ENCODE data around the gene SPSB3.

Gene SPSB3

GRCh38 chr16:1773703-1774447, 8.5 kb downstream of the SPSB3 start:
- peak overlapping the region; percentile 76 for H3K4me3 ChIP-seq (ENCODE audit: low read length)
- no peak for TF ChIP-seq CTCF (conservative IDR thresholded peaks at IDR 0.05; ENCODE audit: low read length)
- peak; percentile 50 for DNase-seq (ENCODE audit: low read depth)

DNA sequence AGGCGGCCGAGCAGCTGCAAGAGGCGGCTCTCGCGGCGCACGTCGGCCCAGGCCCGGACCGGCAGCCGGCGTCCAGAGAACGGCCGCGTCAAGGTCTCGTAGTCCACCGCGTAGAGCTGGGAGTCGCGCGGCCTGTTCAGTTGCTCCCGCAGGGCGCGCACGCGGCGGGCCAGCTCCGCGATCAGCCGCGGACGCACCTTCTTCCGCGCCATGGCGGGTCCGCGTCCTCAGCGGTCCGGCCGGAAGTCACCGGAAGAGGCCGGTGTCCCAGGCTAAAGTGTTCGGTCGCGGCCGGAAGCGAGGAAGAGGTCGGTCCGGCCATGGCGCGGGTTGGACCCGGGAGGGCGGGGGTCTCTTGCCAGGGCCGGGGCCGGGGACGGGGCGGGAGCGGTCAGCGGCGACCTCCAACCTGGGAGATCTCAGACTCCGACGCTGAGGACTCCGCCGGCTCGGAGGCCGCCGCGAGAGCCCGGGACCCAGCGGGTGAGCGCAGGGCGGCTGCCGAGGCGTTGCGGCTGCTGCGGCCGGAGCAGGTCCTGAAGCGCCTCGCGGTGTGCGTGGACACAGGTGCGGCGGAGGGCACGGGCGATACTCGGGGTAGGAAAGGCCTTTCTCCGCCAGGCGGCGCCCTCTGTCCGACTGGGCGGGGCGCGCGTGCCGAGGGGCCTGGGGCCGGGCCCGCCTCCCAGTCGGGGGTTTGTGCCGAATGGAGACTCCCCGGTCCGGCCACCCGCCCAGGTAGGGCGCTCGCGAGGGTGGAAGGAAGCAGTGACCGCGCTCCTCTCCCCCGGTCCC, 9.3 kb downstream of the SPSB3 start, which contains the start of gene MRPS34:
Gene MRPS34, minus strand, starts transcription at position 227 of the 795 bp plus-strand sequence. Its CDS starts 15 bp downstream, at position 212.
- peak; percentile 52 for TF ChIP-seq CTCF (conservative IDR thresholded peaks at IDR 0.05; ENCODE audit: low read length)
- DNase-seq (ENCODE audit: low read depth) = peak; percentile 80
- peak within 1 kb of the TSS; percentile 76 for H3K4me3 ChIP-seq (ENCODE audit: low read length)

DNA sequence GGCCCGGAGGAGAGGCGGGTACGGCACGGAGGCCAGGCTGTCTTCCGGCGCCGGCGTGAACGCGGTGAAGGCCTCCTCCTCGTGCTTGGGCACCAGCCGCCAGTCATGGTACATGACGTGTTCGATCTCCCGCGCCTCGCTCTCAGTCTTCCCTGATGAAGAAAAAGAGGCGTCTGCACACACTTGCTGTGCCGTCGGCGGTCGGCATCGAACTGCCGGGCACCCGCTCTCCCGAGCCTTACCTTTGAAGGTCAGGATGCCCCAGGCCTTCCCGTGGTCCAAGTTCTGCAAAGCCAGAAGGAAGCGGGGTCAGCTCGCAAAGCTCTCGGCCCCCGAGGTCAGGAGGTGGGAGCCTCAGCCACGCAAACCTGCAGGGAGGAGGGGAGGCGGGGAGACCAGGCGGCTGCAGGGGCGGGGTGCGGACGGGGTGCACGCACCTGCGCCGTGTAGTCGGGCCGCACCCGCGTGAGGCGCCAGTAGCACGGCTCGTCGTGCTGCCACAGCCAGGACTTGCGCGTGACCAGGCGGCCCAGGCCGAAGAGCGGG, 9.9 kb downstream of the SPSB3 start, which contains the start of gene EME2:
Gene EME2, plus strand, starts transcription at position 449 of the 546 bp plus-strand sequence. CDS start 418 bp downstream, outside the sequence.
- TF ChIP-seq CTCF (conservative IDR thresholded peaks at IDR 0.05; ENCODE audit: low read length) = no peak

GRCh38 chr16:1771864-1772361, 10.5 kb downstream of the SPSB3 start:
- DNase-seq (ENCODE audit: low read depth) = no peak
- peak overlapping the region; percentile 76 for H3K4me3 ChIP-seq (ENCODE audit: low read length)

More for the DNA sequence above, 9.9 kb downstream of the SPSB3 start, which contains the start of gene EME2:
- peak within 1 kb of the TSS; percentile 76 for H3K4me3 ChIP-seq (ENCODE audit: low read length)
- DNase-seq (ENCODE audit: low read depth) = no peak

DNA sequence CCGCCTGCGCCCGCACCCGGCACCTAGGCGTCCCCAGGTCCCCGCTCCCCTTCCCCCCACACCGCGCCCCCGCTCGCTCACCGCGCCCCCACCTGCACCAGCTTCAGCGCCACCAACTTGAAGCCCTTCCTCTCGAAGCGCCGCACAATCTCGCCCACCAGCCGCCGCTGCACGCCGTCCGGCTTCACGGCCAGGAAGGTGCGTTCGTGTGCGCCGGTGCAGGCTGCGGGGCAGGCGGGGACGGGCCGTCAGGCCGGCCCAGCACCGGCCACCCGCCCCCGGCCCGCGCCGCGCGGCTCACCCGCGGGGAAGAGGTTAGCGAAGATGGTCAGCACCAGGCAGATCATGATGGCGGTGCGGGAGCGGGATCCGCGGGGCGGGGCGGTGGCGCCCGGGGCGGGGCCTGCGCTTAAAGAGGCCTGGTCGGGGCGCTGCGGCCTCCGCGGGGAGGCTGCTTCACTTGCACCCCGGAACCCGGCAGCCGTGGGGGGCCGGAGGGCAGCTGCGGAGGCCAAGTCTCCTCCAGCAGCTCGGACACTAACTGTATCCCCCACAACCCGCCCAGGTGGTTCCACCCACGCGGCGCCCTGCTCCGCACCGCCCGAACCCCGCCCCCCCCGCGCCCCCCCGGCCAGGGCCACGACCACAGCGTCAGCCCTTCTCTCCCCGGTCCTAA, 11.0 kb downstream of the SPSB3 start, which contains the start of gene NME3:
Gene NME3, minus strand, starts transcription at position 356 of the 676 bp plus-strand sequence. Its CDS starts 9 bp downstream, at position 347.
- TF ChIP-seq CTCF (conservative IDR thresholded peaks at IDR 0.05; ENCODE audit: low read length) = no peak
- peak within 1 kb of the TSS; percentile 76 for H3K4me3 ChIP-seq (ENCODE audit: low read length)
- DNase-seq (ENCODE audit: low read depth) = peak; percentile 54

More at GRCh38 chr16:1771864-1772361, 10.5 kb downstream of the SPSB3 start:
- no peak for TF ChIP-seq CTCF (conservative IDR thresholded peaks at IDR 0.05; ENCODE audit: low read length)

Data from AG10803 (cell line).